IMR-90 (cell line): ENCODE results near the gene PPFIBP2. TPM values are rescaled to one million over a fixed set of nuclear protein-coding genes. Genes with fewer than 3 reads are reported as not detected.

Experiments
- ATAC-seq: fragments of 200-7000 bp; cut with Tn5 transposase; 2 replicates; pipeline ENCODE4 v1.9.1; 2020; ENCODE audit warnings: low read depth, mild to moderate bottlenecking, moderate library complexity
- BruUV-seq: library from RNA; stranded (reverse); fragments of 400-500 nt; replicated peaks from 2 replicates; lab custom pipeline; 2021; lab: Mats Ljungman, UMichigan
- CTCF ChIA-PET: fragments of 300-600 bp; formaldehyde crosslinking; extraction: SDS; loops from one replicate; lab custom pipeline; 2021; ENCODE audit warnings: antibody characterized with exemption; lab: Yijun Ruan, JAX
- POLR2A ChIA-PET: fragments of 300-600 bp; sonication (Branson Sonifier 250); formaldehyde crosslinking; loops from one replicate; lab custom pipeline; 2022; ENCODE audit warnings: antibody characterized with exemption; ENCODE audit not compliant: unreplicated experiment; lab: Charles Lee
- DNase-seq: peaks from one replicate; pipeline ENCODE4 v3.0.0; 2013
- H2AFZ ChIP-seq: replicated peaks from 2 replicates; pipeline ENCODE3; 2013; ENCODE audit warnings: low read length, mild to moderate bottlenecking; ENCODE audit not compliant: poor library complexity
- H2AK5ac ChIP-seq: 2 replicates; pipeline ENCODE4 v1.6.1; 2013; ENCODE audit warnings: low read depth, low read length, inconsistent platforms
- H2AK9ac ChIP-seq: replicated peaks from 2 replicates; pipeline ENCODE3; 2013; ENCODE audit warnings: mild to moderate bottlenecking, low read depth, low read length, moderate library complexity; ENCODE audit not compliant: poor library complexity
- H2BK120ac ChIP-seq: 2 replicates; pipeline ENCODE4 v1.6.1; 2013; ENCODE audit warnings: low read depth, low read length, inconsistent platforms
- H2BK15ac ChIP-seq: 3 replicates; pipeline ENCODE4 v1.6.1; 2013; ENCODE audit warnings: low read depth, low read length, inconsistent platforms
- H2BK20ac ChIP-seq: 2 replicates; pipeline ENCODE4 v1.6.1; 2013; ENCODE audit warnings: low read depth, mild to moderate bottlenecking, inconsistent platforms, low read length, moderate library complexity
- H2BK5ac ChIP-seq: 2 replicates; pipeline ENCODE4 v1.6.1; 2013; ENCODE audit warnings: mild to moderate bottlenecking, low read depth, low read length, inconsistent platforms; ENCODE audit not compliant: poor library complexity, severe bottlenecking
- H3K14ac ChIP-seq: replicated peaks from 2 replicates; pipeline ENCODE4 v1.6.1; 2013; ENCODE audit warnings: low read depth, low read length, inconsistent platforms
- H3K18ac ChIP-seq: 2 replicates; pipeline ENCODE4 v1.6.1; 2013; ENCODE audit warnings: low read depth, low read length, control low read depth
- H3K23ac ChIP-seq: 2 replicates; pipeline ENCODE4 v1.6.1; 2013; ENCODE audit warnings: low read depth, low read length, inconsistent platforms
- H3K27ac ChIP-seq: 2 replicates; pipeline ENCODE4 v1.5.1; 2013; ENCODE audit warnings: mild to moderate bottlenecking, control low read depth, low read length; ENCODE audit not compliant: insufficient read depth
- H3K27me3 ChIP-seq: 2 replicates; pipeline ENCODE4 v1.6.1; 2013; ENCODE audit warnings: low read length; ENCODE audit not compliant: control insufficient read depth, insufficient read depth
- H3K36me3 ChIP-seq: 2 replicates; pipeline ENCODE4 v1.6.1; 2013; ENCODE audit warnings: low read length, mixed read lengths; ENCODE audit not compliant: control insufficient read depth, insufficient read depth
- H3K4ac ChIP-seq: 2 replicates; pipeline ENCODE4 v1.6.1; 2013; ENCODE audit warnings: low read depth, low read length, inconsistent platforms
- H3K4me1 ChIP-seq: 2 replicates; pipeline ENCODE4 v1.6.1; 2013; ENCODE audit warnings: low read length, mixed read lengths; ENCODE audit not compliant: control insufficient read depth, insufficient read depth
- H3K4me2 ChIP-seq: 2 replicates; pipeline ENCODE4 v1.6.1; 2013; ENCODE audit warnings: low read depth, mild to moderate bottlenecking, control low read depth, low read length, moderate library complexity
- H3K4me3 ChIP-seq: 2 replicates; pipeline ENCODE4 v1.5.1; 2013; ENCODE audit warnings: low read depth, mild to moderate bottlenecking, control low read depth, low read length, moderate library complexity; ENCODE audit not compliant: insufficient read depth
- H3K56ac ChIP-seq: 2 replicates; pipeline ENCODE4 v1.6.1; 2013; ENCODE audit warnings: low read length, inconsistent platforms; ENCODE audit not compliant: insufficient read depth; ENCODE audit errors: extremely low read depth
- H3K79me1 ChIP-seq, 2 experiments: 2 replicates each; pipeline ENCODE4 v1.6.1; 2013; ENCODE audit warnings: low read length in 2 of 2, inconsistent platforms in 1 of 2, low read depth in 1 of 2
- H3K9ac ChIP-seq: 2 replicates; pipeline ENCODE4 v1.6.1; 2013; ENCODE audit warnings: low read depth, low read length, control low read depth
- H3K9me1 ChIP-seq: 2 replicates; pipeline ENCODE4 v1.6.1; 2013; ENCODE audit warnings: low read length, inconsistent platforms; ENCODE audit not compliant: insufficient read depth
- H3K9me3 ChIP-seq: 2 replicates; pipeline ENCODE4 v1.6.1; 2013; ENCODE audit warnings: low read length; ENCODE audit not compliant: control insufficient read depth, insufficient read depth
- H4K20me1 ChIP-seq: 2 replicates; pipeline ENCODE4 v1.6.1; 2013; ENCODE audit warnings: low read length, inconsistent platforms; ENCODE audit not compliant: insufficient read depth
- H4K5ac ChIP-seq: 2 replicates; pipeline ENCODE4 v1.6.1; 2013; ENCODE audit warnings: mild to moderate bottlenecking, low read depth, low read length, control low read depth
- H4K8ac ChIP-seq, 2 experiments: 2 replicates each; pipeline ENCODE4 v1.6.1; 2013; ENCODE audit warnings: low read depth in 2 of 2, low read length in 2 of 2, control low read depth in 1 of 2, inconsistent platforms in 1 of 2
- H4K91ac ChIP-seq: 2 replicates; pipeline ENCODE4 v1.6.1; 2013; ENCODE audit warnings: low read depth, low read length, inconsistent platforms; ENCODE audit not compliant: insufficient read depth
- CEBPB ChIP-seq: IDR thresholded peaks from 2 replicates; pipeline ENCODE4 v1.6.1; 2012; ENCODE audit warnings: low read depth, low read length, improper control_type of control experiment
- MAZ ChIP-seq: IDR thresholded peaks from 2 replicates; pipeline ENCODE4 v1.6.1; 2012; ENCODE audit warnings: low read depth, mild to moderate bottlenecking, low read length, improper control_type of control experiment, moderate library complexity, borderline replicate concordance
- WGBS, 2 experiments: methylation state at CpG; one replicate each; pipeline versions ENCODE4 v1.1.5 to v1.1.7; 2013; ENCODE audit warnings: missing lambda C conversion rate in 2 of 2; ENCODE audit not compliant: insufficient read length in 1 of 2; ENCODE audit errors: extremely low coverage in 2 of 2; 5-methylcytosine and 5-hydroxymethylcytosine counted together
- dilution Hi-C: fragments of 300-500 bp; cut with HindIII; formaldehyde crosslinking; loops from one replicate; pipeline ENCODE4 v1.14.3; 2018; ENCODE audit warnings: low sequenced_read_pairs; ENCODE audit not compliant: unreplicated experiment
- in situ Hi-C: fragments of 300-500 bp; cut with MboI; formaldehyde crosslinking; loops from 3 replicates; pipeline ENCODE4 v1.14.3; 2019; ENCODE audit warnings: low sequenced_read_pairs, inconsistent platforms, mixed read lengths
- intact Hi-C: fragments of 100-400 bp; cut with micrococcal nuclease; formaldehyde crosslinking; loops from 2 replicates; pipeline ENCODE4 v1.10.0; 2022
- polyA plus RNA-seq, 3 experiments: library from polyadenylated mRNA; depleted of rRNA; stranded (reverse); fragments of >200 nt; gene quantifications; 2 replicates each; pipeline ENCODE4 v1.2.3, GENCODE V29; 2012; ENCODE audit warnings: low replicate concordance in 1 of 3
- total RNA-seq: library from RNA; depleted of rRNA; stranded (reverse); fragments of >200 nt; gene quantifications from 2 replicates; pipeline ENCODE4 v1.2.3, GENCODE V29; 2012
- TF ChIP-seq, protein P1 (sequence below): fragments of 150-350 bp; IDR thresholded peaks from 2 replicates; pipeline ENCODE4 v1.6.1; 2016; ENCODE audit warnings: low read depth, mild to moderate bottlenecking, low read length, moderate library complexity, borderline replicate concordance

PPFIBP2 gene
- total and polyA plus RNA-seq, 2 of the 4 experiments (the other 2 are of a cell fraction) = 6.0 to 11.8 TPM

DNA sequence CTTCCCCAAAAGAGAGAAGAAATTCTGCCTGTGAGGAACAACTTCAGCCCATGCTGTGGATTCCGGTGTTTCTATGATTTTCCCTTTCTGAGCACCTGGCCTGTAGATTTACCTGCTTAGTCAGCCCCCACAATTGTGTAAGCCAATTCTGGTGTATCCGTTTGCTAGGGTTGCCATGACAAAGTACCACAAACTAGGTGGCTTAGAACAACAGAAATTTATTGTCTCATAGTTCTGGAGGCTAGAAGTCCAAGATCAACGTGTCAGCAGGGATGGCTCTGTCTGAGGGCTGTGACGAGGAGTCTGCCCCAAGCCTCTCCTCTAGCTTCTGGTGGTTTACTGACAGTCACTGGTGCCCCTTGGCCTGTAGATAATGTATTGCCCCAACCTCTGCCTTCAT lies 175.4 kb downstream of the PPFIBP2 start:
- H3K9ac ChIP-seq = no peak overlapping the region
- intact Hi-C loops (no loop called here), dilution Hi-C loops (no loop called here), in situ Hi-C loops (loop anchor here (10.0 to 25.0 kb wide), 3 partner anchors 114 to 577 kb away; partner anchors contain the start of gene TUB)
- H2AK5ac ChIP-seq = no peak overlapping the region
- no peak overlapping the region for H3K4me3 ChIP-seq
- CTCF ChIA-PET = interaction anchor here (0.7 kb wide), 1 partner anchor 118 kb away, joined by 4 read pairs; no protein-coding TSS in a partner anchor
- H3K36me3 ChIP-seq = no peaks in the 10 kb centered on the region
- no peak overlapping the region for H3K56ac ChIP-seq
- BruUV-seq = no TSS peak
- no peak overlapping the region for H2BK20ac ChIP-seq
- H4K20me1 ChIP-seq = no peaks in the 10 kb centered on the region
- H3K14ac ChIP-seq = no peak overlapping the region
- no peaks in the 10 kb centered on the region for H3K9me1 ChIP-seq
- H4K91ac ChIP-seq = no peak overlapping the region
- no peak overlapping the region for H2AFZ ChIP-seq
- no peak overlapping the region for H3K23ac ChIP-seq
- no peak overlapping the region for H3K4ac ChIP-seq
- no peak overlapping the region for H2AK9ac ChIP-seq
- H3K4me2 ChIP-seq = no peak overlapping the region
- DNase-seq (no peak), ATAC-seq (no peak)
- POLR2A ChIA-PET = no interaction called here
- no peak overlapping the region for H2BK15ac ChIP-seq
- no peak overlapping the region for H2BK120ac ChIP-seq
- no peak overlapping the region for H4K8ac ChIP-seq
- no peaks in the 10 kb centered on the region for H3K79me1 ChIP-seq
- TF ChIP-seq MAZ (no peak), CEBPB (no peak)
- TF ChIP-seq, protein P1, sequence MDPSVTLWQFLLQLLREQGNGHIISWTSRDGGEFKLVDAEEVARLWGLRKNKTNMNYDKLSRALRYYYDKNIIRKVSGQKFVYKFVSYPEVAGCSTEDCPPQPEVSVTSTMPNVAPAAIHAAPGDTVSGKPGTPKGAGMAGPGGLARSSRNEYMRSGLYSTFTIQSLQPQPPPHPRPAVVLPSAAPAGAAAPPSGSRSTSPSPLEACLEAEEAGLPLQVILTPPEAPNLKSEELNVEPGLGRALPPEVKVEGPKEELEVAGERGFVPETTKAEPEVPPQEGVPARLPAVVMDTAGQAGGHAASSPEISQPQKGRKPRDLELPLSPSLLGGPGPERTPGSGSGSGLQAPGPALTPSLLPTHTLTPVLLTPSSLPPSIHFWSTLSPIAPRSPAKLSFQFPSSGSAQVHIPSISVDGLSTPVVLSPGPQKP = no peak
- no peak overlapping the region for H2BK5ac ChIP-seq
- 20% methylated on average over 1 of the region's 4 CpGs; no CpG with 5 or more reads in 1 of the 2 experiments for WGBS, 2 experiments
- 0 out of 2 replicates have a peak, but pooled peaks cover 2% of the 10 kb centered on the region for H3K4me1 ChIP-seq
- H3K9me3 ChIP-seq = no peaks in the 10 kb centered on the region
- no peak overlapping the region for H3K27ac ChIP-seq
- H3K18ac ChIP-seq = no peak overlapping the region
- H3K27me3 ChIP-seq = peaks cover 20% of the 10 kb centered on the region
- H4K5ac ChIP-seq = no peak overlapping the region
